ENCODE data around the gene OR5F1. TPM values are rescaled to one million over a fixed set of nuclear protein-coding genes. Genes with fewer than 3 reads are reported as not detected.

The OR5F1 gene
- total RNA-seq, 1 donor from 2014 or later: not detected

DNA sequence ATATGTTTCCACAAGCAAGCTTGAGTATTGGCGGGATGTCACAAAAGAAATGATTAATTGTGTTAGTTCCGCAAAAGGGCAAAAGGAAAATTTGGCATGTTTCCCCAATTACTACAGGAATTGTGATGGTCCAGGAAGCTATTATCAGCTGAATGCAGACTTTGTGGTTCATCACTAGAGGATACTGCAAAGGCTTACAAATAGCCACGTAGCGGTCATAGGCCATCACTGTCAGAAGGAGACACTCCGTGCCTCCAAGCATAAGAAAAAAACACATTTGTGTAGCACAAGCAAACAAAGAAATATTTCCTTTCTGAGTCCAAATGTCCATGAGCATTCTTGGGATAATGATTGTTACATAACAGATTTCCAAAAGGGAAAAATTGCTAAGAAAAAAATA is 26.5 kb downstream of the OR5F1 start:
- Histone ChIP-seq H3K4me1 (no peaks in the 10 kb centered on the region), H3K9me3 (no peaks in the 10 kb centered on the region), H3K27ac (no peak overlapping the region), H3K27me3 (ENCODE audit: low read depth) (no peaks in the 10 kb centered on the region), H3K36me3 (no peaks in the 10 kb centered on the region), H3K4me3 (no peak overlapping the region)
- intact Hi-C loops (cut with DNase I): no loop called here
- TF ChIP-seq, protein P1, sequence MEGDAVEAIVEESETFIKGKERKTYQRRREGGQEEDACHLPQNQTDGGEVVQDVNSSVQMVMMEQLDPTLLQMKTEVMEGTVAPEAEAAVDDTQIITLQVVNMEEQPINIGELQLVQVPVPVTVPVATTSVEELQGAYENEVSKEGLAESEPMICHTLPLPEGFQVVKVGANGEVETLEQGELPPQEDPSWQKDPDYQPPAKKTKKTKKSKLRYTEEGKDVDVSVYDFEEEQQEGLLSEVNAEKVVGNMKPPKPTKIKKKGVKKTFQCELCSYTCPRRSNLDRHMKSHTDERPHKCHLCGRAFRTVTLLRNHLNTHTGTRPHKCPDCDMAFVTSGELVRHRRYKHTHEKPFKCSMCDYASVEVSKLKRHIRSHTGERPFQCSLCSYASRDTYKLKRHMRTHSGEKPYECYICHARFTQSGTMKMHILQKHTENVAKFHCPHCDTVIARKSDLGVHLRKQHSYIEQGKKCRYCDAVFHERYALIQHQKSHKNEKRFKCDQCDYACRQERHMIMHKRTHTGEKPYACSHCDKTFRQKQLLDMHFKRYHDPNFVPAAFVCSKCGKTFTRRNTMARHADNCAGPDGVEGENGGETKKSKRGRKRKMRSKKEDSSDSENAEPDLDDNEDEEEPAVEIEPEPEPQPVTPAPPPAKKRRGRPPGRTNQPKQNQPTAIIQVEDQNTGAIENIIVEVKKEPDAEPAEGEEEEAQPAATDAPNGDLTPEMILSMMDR (IDR thresholded peaks at IDR 0.05): no peak
- DNase-seq (no peak), ATAC-seq (no peak)

DNA sequence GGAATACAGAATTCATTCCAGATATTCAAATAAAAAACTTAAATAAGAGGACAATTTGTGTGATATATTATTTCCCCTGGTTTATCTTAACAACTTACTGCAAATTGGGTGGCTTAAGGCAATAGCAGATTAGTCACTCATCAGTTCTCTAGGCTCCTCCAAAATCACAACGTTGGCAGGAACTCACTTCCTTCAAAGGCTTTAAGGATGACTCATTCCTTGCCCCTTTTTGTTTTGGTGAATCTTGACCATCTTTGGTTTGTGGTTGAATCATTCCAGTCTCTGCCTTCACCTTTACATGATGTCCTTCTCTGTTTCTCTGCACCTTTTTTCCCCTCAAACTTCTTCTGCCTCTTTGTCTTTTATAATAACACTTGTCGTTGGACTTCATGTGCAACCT is 28.0 kb downstream of the OR5F1 start:
- Histone ChIP-seq H3K4me3 (no peak overlapping the region), H3K9me3 (no peaks in the 10 kb centered on the region), H3K36me3 (no peaks in the 10 kb centered on the region), H3K27ac (no peak overlapping the region), H3K27me3 (ENCODE audit: low read depth) (no peaks in the 10 kb centered on the region), H3K4me1 (no peaks in the 10 kb centered on the region)
- DNase-seq: no peak
- TF ChIP-seq, protein P1 (IDR thresholded peaks at IDR 0.05): no peak
- ATAC-seq: no peak
- intact Hi-C loops (cut with DNase I): no loop called here

DNA sequence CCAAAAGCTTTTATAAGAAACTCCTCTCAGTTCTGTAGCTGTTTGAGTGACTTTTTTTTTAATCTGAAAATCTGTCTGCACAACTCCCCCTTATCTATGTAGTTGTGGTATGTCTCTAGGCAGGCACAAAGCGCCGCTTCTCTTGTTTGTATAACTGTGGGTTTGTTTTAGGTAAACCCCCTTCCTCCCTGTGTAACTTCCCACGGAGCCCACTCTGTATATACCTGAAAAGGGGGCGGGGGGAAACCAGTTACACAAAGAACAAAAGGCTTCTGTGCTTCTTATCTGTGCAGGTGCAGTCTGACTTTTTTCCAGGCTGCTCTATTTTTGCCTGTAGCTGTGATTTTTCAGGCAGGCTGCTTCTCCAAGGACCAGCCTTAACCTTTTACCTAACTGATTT is 37.9 kb downstream of the OR5F1 start:
- TF ChIP-seq, protein P1 (IDR thresholded peaks at IDR 0.05): no peak
- intact Hi-C loops (cut with DNase I): no loop called here
- no peak overlapping the region for H3K27ac ChIP-seq
- no peaks in the 10 kb centered on the region for H3K9me3 ChIP-seq
- no peaks in the 10 kb centered on the region for H3K4me1 ChIP-seq
- ATAC-seq (no peak), DNase-seq (no peak)
- H3K27me3 ChIP-seq (ENCODE audit: low read depth): no peaks in the 10 kb centered on the region
- H3K36me3 ChIP-seq: no peaks in the 10 kb centered on the region
- H3K4me3 ChIP-seq: no peak overlapping the region

DNA sequence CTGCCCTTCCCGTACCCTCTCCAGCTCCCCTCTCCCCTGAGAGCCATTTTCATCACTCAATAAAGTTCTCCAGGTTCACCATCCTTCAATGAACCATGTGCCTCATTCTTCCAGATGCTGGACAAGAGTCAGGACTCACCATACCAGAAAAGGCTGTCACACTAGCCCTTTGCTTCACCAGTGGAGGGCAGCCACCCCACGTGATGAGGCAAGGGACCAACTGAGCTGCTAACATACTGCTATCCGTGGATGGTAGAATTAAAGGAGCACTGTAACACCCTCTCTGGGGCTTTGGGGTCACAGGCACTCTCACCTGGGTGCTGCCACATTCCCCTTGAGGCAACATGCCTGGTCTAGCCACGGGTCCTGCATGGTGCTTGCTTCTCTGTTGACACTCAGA is 45.1 kb downstream of the OR5F1 start:
- Histone ChIP-seq H3K36me3 (no peaks in the 10 kb centered on the region), H3K4me1 (no peaks in the 10 kb centered on the region), H3K27me3 (ENCODE audit: low read depth) (no peaks in the 10 kb centered on the region), H3K9me3 (no peaks in the 10 kb centered on the region), H3K27ac (no peak overlapping the region), H3K4me3 (no peak overlapping the region)
- TF ChIP-seq, protein P1 (IDR thresholded peaks at IDR 0.05): no peak
- intact Hi-C loops (cut with DNase I): no loop called here
- DNase-seq (no peak), ATAC-seq (no peak)

Other genes starting within 250 kb of the OR5F1 start
- not detected for gene OR5D13, start 221.2 kb downstream of the OR5F1 start, total RNA-seq
- gene OR5D14, start 199.1 kb downstream of the OR5F1 start, total RNA-seq: not detected
- gene OR5L1, start 183.3 kb downstream of the OR5F1 start, total RNA-seq: not detected
- gene OR5D18, start 175.0 kb downstream of the OR5F1 start, total RNA-seq: not detected
- not detected for gene OR5L2, start 167.4 kb downstream of the OR5F1 start, total RNA-seq
- not detected for gene OR5D16, start 155.9 kb downstream of the OR5F1 start, total RNA-seq
- not detected for gene TRIM51, start 111.3 kb downstream of the OR5F1 start, total RNA-seq
- not detected for gene OR5W2, start 80.0 kb downstream of the OR5F1 start, total RNA-seq
- gene OR5I1, start 58.2 kb downstream of the OR5F1 start, total RNA-seq: not detected
- gene OR10AG1, start 24.7 kb downstream of the OR5F1 start, total RNA-seq: not detected
- not detected for gene OR5AS1, start 33.0 kb upstream of the OR5F1 start, total RNA-seq
- gene OR8I2, start 98.7 kb upstream of the OR5F1 start, total RNA-seq: not detected
- gene OR8H2, start 109.1 kb upstream of the OR5F1 start, total RNA-seq: not detected
- not detected for gene OR8H3, start 127.7 kb upstream of the OR5F1 start, total RNA-seq
- not detected for gene OR8J3, start 145.6 kb upstream of the OR5F1 start, total RNA-seq
- gene OR8K5, start 165.7 kb upstream of the OR5F1 start, total RNA-seq: not detected
- not detected for gene OR5J2, start 182.0 kb upstream of the OR5F1 start, total RNA-seq
- not detected for gene OR5T2, start 239.6 kb upstream of the OR5F1 start, total RNA-seq